Loucy (cell line): ENCODE data around the gene FOS.

Experiments
- H2AFZ ChIP-seq: fragments of 200-600 bp; sonication (generic); 2 replicates; pipeline ENCODE4 v1.6.0; 2016; ENCODE audit warnings: antibody characterized with exemption, mild to moderate bottlenecking, low read length, moderate library complexity
- H3F3A ChIP-seq: fragments of 200-600 bp; 2 replicates; pipeline ENCODE4 v1.6.0; 2016; ENCODE audit warnings: antibody characterized with exemption, low read depth, mild to moderate bottlenecking
- H3K27me3 ChIP-seq: fragments of 200-600 bp; sonication (generic); 2 replicates; pipeline ENCODE4 v1.6.1; 2014; ENCODE audit warnings: low read length, mild to moderate bottlenecking; ENCODE audit not compliant: insufficient read depth, poor library complexity, severe bottlenecking
- H3K36me3 ChIP-seq: fragments of 200-600 bp; sonication (generic); 2 replicates; pipeline ENCODE4 v1.6.1; 2016; ENCODE audit warnings: low read length; ENCODE audit not compliant: insufficient read depth
- H3K4me1 ChIP-seq: fragments of 200-600 bp; sonication (generic); 2 replicates; pipeline ENCODE4 v1.5.1; 2014; ENCODE audit warnings: low read length, mild to moderate bottlenecking; ENCODE audit not compliant: insufficient read depth, poor library complexity, severe bottlenecking
- H3K4me2 ChIP-seq: fragments of 200-600 bp; sonication (generic); 2 replicates; pipeline ENCODE4 v1.6.0; 2014; ENCODE audit warnings: antibody characterized with exemption, low read length, low read depth, mild to moderate bottlenecking; ENCODE audit not compliant: poor library complexity, severe bottlenecking
- H3K4me3 ChIP-seq: fragments of 200-600 bp; sonication (generic); 2 replicates; pipeline ENCODE4 v1.5.1; 2014; ENCODE audit warnings: low read length, mild to moderate bottlenecking, mixed read lengths; ENCODE audit not compliant: poor library complexity, severe bottlenecking
- H3K79me2 ChIP-seq: fragments of 200-600 bp; sonication (generic); 2 replicates; pipeline ENCODE4 v1.6.1; 2014; ENCODE audit warnings: low read length; ENCODE audit not compliant: insufficient read depth
- H3K9ac ChIP-seq: fragments of 200-600 bp; sonication (generic); 2 replicates; pipeline ENCODE4 v1.6.0; 2014; ENCODE audit warnings: mild to moderate bottlenecking, low read depth, low read length, moderate library complexity; ENCODE audit not compliant: poor library complexity, severe bottlenecking
- H3K9me2 ChIP-seq: fragments of 200-600 bp; sonication (generic); replicated peaks from 2 replicates; pipeline ENCODE4 v1.6.1; 2016; ENCODE audit warnings: low read depth, low read length, mixed read lengths
- H3K9me3 ChIP-seq: fragments of 200-600 bp; sonication (generic); 2 replicates; pipeline ENCODE4 v1.6.1; 2014; ENCODE audit warnings: mild to moderate bottlenecking, antibody characterized with exemption, low read length, low read depth; ENCODE audit not compliant: insufficient read depth
- H4K20me1 ChIP-seq: fragments of 200-600 bp; sonication (generic); 2 replicates; pipeline ENCODE4 v1.6.0; 2014; ENCODE audit warnings: antibody characterized with exemption, low read length, mild to moderate bottlenecking; ENCODE audit not compliant: insufficient read depth, poor library complexity, severe bottlenecking
- EZH2phosphoT487 ChIP-seq: fragments of 200-600 bp; IDR thresholded peaks from 2 replicates; pipeline ENCODE4 v1.6.1; 2018; ENCODE audit warnings: antibody characterized with exemption, mild to moderate bottlenecking, moderate library complexity, borderline replicate concordance
- TF ChIP-seq, protein P1 (sequence below): fragments of 200-600 bp; sonication (generic); conservative IDR thresholded peaks from 2 replicates; pipeline ENCODE4 v1.5.1; 2014; ENCODE audit warnings: mild to moderate bottlenecking, antibody characterized with exemption, low read length

The FOS gene

GRCh38 chr14:75279153-75279762 lies 630 bp downstream of the FOS start:
- Histone ChIP-seq H3K9ac (peak overlapping the region; percentile 63), H3K4me1 (peaks cover 24% of the 10 kb centered on the region), H3K4me2 (peak overlapping the region; percentile 99), H3K79me2 (no peaks in the 10 kb centered on the region), H2AFZ (no peak overlapping the region; the same call in 1 of the 2 replicates), H3K36me3 (no peaks in the 10 kb centered on the region), H3K27me3 (peaks cover 14% of the 10 kb centered on the region), H3K4me3 (peak overlapping the region; percentile 71), H3F3A (no peaks in the 10 kb centered on the region), H4K20me1 (peaks cover 5% of the 10 kb centered on the region), H3K9me3 (no peaks in the 10 kb centered on the region), H3K9me2 (no peaks in the 10 kb centered on the region)
- TF ChIP-seq, protein P1, sequence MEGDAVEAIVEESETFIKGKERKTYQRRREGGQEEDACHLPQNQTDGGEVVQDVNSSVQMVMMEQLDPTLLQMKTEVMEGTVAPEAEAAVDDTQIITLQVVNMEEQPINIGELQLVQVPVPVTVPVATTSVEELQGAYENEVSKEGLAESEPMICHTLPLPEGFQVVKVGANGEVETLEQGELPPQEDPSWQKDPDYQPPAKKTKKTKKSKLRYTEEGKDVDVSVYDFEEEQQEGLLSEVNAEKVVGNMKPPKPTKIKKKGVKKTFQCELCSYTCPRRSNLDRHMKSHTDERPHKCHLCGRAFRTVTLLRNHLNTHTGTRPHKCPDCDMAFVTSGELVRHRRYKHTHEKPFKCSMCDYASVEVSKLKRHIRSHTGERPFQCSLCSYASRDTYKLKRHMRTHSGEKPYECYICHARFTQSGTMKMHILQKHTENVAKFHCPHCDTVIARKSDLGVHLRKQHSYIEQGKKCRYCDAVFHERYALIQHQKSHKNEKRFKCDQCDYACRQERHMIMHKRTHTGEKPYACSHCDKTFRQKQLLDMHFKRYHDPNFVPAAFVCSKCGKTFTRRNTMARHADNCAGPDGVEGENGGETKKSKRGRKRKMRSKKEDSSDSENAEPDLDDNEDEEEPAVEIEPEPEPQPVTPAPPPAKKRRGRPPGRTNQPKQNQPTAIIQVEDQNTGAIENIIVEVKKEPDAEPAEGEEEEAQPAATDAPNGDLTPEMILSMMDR, result no peak
- no peak for TF ChIP-seq EZH2phosphoT487

GRCh38 chr14:75279763-75280290 lies 1.2 kb downstream of the FOS start:
- H3K9me2 ChIP-seq, result no peaks in the 10 kb centered on the region
- peak overlapping the region; percentile 71 for H3K4me3 ChIP-seq
- H3F3A ChIP-seq, result no peaks in the 10 kb centered on the region
- H2AFZ ChIP-seq, result no peak overlapping the region
- H3K9me3 ChIP-seq, result no peaks in the 10 kb centered on the region
- no peaks in the 10 kb centered on the region for H3K36me3 ChIP-seq
- TF ChIP-seq EZH2phosphoT487, result no peak
- TF ChIP-seq, protein P1, result no peak
- peaks cover 5% of the 10 kb centered on the region for H4K20me1 ChIP-seq
- H3K4me1 ChIP-seq, result peaks cover 22% of the 10 kb centered on the region
- no peak overlapping the region for H3K9ac ChIP-seq
- H3K4me2 ChIP-seq, result peak overlapping the region; percentile 99
- H3K79me2 ChIP-seq, result no peaks in the 10 kb centered on the region
- peaks cover 14% of the 10 kb centered on the region for H3K27me3 ChIP-seq

GRCh38 chr14:75280291-75280830 lies 1.7 kb downstream of the FOS start:
- peaks cover 5% of the 10 kb centered on the region for H4K20me1 ChIP-seq
- no peaks in the 10 kb centered on the region for H3K9me3 ChIP-seq
- no peak overlapping the region for H3K4me3 ChIP-seq
- no peak overlapping the region for H3K4me2 ChIP-seq
- H3F3A ChIP-seq, result no peaks in the 10 kb centered on the region
- no peaks in the 10 kb centered on the region for H3K36me3 ChIP-seq
- H3K9ac ChIP-seq, result no peak overlapping the region
- H3K27me3 ChIP-seq, result peaks cover 14% of the 10 kb centered on the region
- TF ChIP-seq, protein P1, result no peak
- TF ChIP-seq EZH2phosphoT487, result no peak
- no peak overlapping the region for H2AFZ ChIP-seq
- H3K9me2 ChIP-seq, result no peaks in the 10 kb centered on the region
- H3K4me1 ChIP-seq, result peaks cover 19% of the 10 kb centered on the region
- no peaks in the 10 kb centered on the region for H3K79me2 ChIP-seq
